HG03060 (cell line): ENCODE data around the gene GFRA1.

Experiments
- ATAC-seq: cut with Tn5 transposase; IDR thresholded peaks from one replicate; pipeline ENCODE4 v1.9.1; 2021; ENCODE audit warnings: low read depth, moderate number of reproducible peaks; ENCODE audit not compliant: unreplicated experiment

The GFRA1 gene

GRCh38 chr10:116245156-116245555 lies 27.9 kb downstream of the GFRA1 start:
- ATAC-seq = no peak

GRCh38 chr10:116241642-116242410 lies 31.2 kb downstream of the GFRA1 start:
- ATAC-seq = no peak

GRCh38 chr10:116241085-116241484 lies 31.9 kb downstream of the GFRA1 start:
- no peak for ATAC-seq

- ATAC-seq = no peak
Observed at GRCh38 chr10:116240157-116240950, 32.7 kb downstream of the GFRA1 start.

- no peak for ATAC-seq
Observed at GRCh38 chr10:116239229-116239628, 33.8 kb downstream of the GFRA1 start.

GRCh38 chr10:116237970-116238369 lies 35.0 kb downstream of the GFRA1 start:
- ATAC-seq = no peak

GRCh38 chr10:116237260-116237659 lies 35.7 kb downstream of the GFRA1 start:
- ATAC-seq = no peak

GRCh38 chr10:116233230-116233629 lies 39.8 kb downstream of the GFRA1 start:
- no peak for ATAC-seq

- no peak for ATAC-seq
Observed at GRCh38 chr10:116232613-116233012, 40.4 kb downstream of the GFRA1 start.

GRCh38 chr10:116226766-116227165 lies 46.2 kb downstream of the GFRA1 start:
- ATAC-seq = no peak

GRCh38 chr10:116226053-116226452 lies 47.0 kb downstream of the GFRA1 start:
- ATAC-seq = no peak

GRCh38 chr10:116223289-116223688 lies 49.7 kb downstream of the GFRA1 start:
- no peak for ATAC-seq

- ATAC-seq = no peak
Observed at GRCh38 chr10:116221053-116221452, 52.0 kb downstream of the GFRA1 start.

- ATAC-seq = no peak
Observed at GRCh38 chr10:116216676-116217075, 56.3 kb downstream of the GFRA1 start.

- no peak for ATAC-seq
Observed at GRCh38 chr10:116215651-116216050, 57.4 kb downstream of the GFRA1 start.

- no peak for ATAC-seq
Observed at GRCh38 chr10:116211682-116212081, 61.3 kb downstream of the GFRA1 start.

GRCh38 chr10:116210588-116211346 lies 62.2 kb downstream of the GFRA1 start:
- ATAC-seq = no peak

GRCh38 chr10:116209781-116210180 lies 63.2 kb downstream of the GFRA1 start:
- no peak for ATAC-seq

- no peak for ATAC-seq
Observed at GRCh38 chr10:116208956-116209567, 63.9 kb downstream of the GFRA1 start.

GRCh38 chr10:116207690-116208089 lies 65.3 kb downstream of the GFRA1 start:
- ATAC-seq = no peak

- ATAC-seq = no peak
Observed at GRCh38 chr10:116203661-116204060, 69.3 kb downstream of the GFRA1 start.
